Uterus (tissue), 2 donors: Measurements from ENCODE around the gene MAP3K10.

Experiments
- POLR2A ChIP-seq, 2 donors: fragments of 450-650 bp; IDR thresholded peaks; one replicate each; pipeline ENCODE4 v1.6.1; 2016; ENCODE audit warnings: antibody characterized with exemption in 2 of 2, mild to moderate bottlenecking in 1 of 2, moderate library complexity in 1 of 2
- TF ChIP-seq, protein P1 (sequence below), 4 experiments: fragments of 200-600 bp in 2 of 4; fragments of 450-650 bp in 2 of 4; sonication (generic) in 2 of 4; IDR thresholded peaks; one replicate each; pipeline ENCODE4 v1.5.1; 2016 to 2019; ENCODE audit warnings: antibody characterized with exemption in 4 of 4, mild to moderate bottlenecking in 2 of 4, moderate library complexity in 1 of 4

GRCh38 chr19:40175820-40176219 is 15.4 kb upstream of the MAP3K10 start:
- TF ChIP-seq, protein P1, sequence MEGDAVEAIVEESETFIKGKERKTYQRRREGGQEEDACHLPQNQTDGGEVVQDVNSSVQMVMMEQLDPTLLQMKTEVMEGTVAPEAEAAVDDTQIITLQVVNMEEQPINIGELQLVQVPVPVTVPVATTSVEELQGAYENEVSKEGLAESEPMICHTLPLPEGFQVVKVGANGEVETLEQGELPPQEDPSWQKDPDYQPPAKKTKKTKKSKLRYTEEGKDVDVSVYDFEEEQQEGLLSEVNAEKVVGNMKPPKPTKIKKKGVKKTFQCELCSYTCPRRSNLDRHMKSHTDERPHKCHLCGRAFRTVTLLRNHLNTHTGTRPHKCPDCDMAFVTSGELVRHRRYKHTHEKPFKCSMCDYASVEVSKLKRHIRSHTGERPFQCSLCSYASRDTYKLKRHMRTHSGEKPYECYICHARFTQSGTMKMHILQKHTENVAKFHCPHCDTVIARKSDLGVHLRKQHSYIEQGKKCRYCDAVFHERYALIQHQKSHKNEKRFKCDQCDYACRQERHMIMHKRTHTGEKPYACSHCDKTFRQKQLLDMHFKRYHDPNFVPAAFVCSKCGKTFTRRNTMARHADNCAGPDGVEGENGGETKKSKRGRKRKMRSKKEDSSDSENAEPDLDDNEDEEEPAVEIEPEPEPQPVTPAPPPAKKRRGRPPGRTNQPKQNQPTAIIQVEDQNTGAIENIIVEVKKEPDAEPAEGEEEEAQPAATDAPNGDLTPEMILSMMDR (IDR thresholded peaks at IDR 0.05) = no peak
- no peak for TF ChIP-seq POLR2A (IDR thresholded peaks at IDR 0.05)
